C4-2B (cell line): ENCODE measurements around the gene CHD3.

Experiments used
- ZFX ChIP-seq: fragments of 450-650 bp; IDR thresholded peaks from 2 replicates; pipeline ENCODE4 v1.6.1; 2017
- TF ChIP-seq, protein P1 (sequence below): fragments of 450-650 bp; conservative IDR thresholded peaks from 2 replicates; pipeline ENCODE4 v1.5.1; 2017; ENCODE audit warnings: mild to moderate bottlenecking

- TF ChIP-seq, protein P1, sequence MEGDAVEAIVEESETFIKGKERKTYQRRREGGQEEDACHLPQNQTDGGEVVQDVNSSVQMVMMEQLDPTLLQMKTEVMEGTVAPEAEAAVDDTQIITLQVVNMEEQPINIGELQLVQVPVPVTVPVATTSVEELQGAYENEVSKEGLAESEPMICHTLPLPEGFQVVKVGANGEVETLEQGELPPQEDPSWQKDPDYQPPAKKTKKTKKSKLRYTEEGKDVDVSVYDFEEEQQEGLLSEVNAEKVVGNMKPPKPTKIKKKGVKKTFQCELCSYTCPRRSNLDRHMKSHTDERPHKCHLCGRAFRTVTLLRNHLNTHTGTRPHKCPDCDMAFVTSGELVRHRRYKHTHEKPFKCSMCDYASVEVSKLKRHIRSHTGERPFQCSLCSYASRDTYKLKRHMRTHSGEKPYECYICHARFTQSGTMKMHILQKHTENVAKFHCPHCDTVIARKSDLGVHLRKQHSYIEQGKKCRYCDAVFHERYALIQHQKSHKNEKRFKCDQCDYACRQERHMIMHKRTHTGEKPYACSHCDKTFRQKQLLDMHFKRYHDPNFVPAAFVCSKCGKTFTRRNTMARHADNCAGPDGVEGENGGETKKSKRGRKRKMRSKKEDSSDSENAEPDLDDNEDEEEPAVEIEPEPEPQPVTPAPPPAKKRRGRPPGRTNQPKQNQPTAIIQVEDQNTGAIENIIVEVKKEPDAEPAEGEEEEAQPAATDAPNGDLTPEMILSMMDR = no peak
- TF ChIP-seq ZFX = no peak
Observed at GRCh38 chr17:7867881-7868329, 20.7 kb upstream of the CHD3 start.
